ENCODE measurements around the gene HCFC1.
A peak's percentile ranks its signal among the peaks of the same experiment; 100 is the strongest.
"Not testable (repeated sequence)": the region's sequence is repeated elsewhere in the genome, so short reads cannot be mapped to it uniquely, and the experiment has no call there.

The HCFC1 gene

GRCh38 chrX:154006947-154007346 is 35.3 kb upstream of the HCFC1 start:
- no peak for DNase-seq

- DNase-seq: no peak
Observed at GRCh38 chrX:154004315-154004714, 32.7 kb upstream of the HCFC1 start.

- peak; percentile 24 for DNase-seq
Observed at GRCh38 chrX:154002215-154002719, 30.6 kb upstream of the HCFC1 start.

- DNase-seq: no peak
Observed at GRCh38 chrX:154000051-154000450, 28.4 kb upstream of the HCFC1 start.

GRCh38 chrX:153999359-154000037 is 27.9 kb upstream of the HCFC1 start:
- no peak for DNase-seq

- no peak for DNase-seq
Observed at GRCh38 chrX:153995504-153995903, 23.9 kb upstream of the HCFC1 start.

- not testable (repeated sequence) for DNase-seq
Observed at GRCh38 chrX:153994398-153994797, 22.8 kb upstream of the HCFC1 start.

- DNase-seq: no peak
Observed at GRCh38 chrX:153993978-153994377, 22.4 kb upstream of the HCFC1 start.

GRCh38 chrX:153993079-153993478 is 21.5 kb upstream of the HCFC1 start:
- no peak for DNase-seq

GRCh38 chrX:153992180-153992579 is 20.6 kb upstream of the HCFC1 start:
- DNase-seq: no peak

- no peak for DNase-seq
Observed at GRCh38 chrX:153991013-153991580, 19.5 kb upstream of the HCFC1 start.

GRCh38 chrX:153989973-153990655 is 18.5 kb upstream of the HCFC1 start:
- no peak for DNase-seq

GRCh38 chrX:153988493-153988892 is 16.9 kb upstream of the HCFC1 start:
- peak; percentile 27 for DNase-seq

GRCh38 chrX:153984351-153985178 is 12.9 kb upstream of the HCFC1 start:
- no peak for DNase-seq

- DNase-seq: no peak
Observed at GRCh38 chrX:153983321-153983801, 11.7 kb upstream of the HCFC1 start.

GRCh38 chrX:153981771-153982533 is 10.3 kb upstream of the HCFC1 start:
- DNase-seq: no peak

GRCh38 chrX:153981231-153981630 is 9.6 kb upstream of the HCFC1 start:
- DNase-seq: no peak

- DNase-seq: not testable (repeated sequence)
Observed at GRCh38 chrX:153980394-153980793, 8.8 kb upstream of the HCFC1 start.

GRCh38 chrX:153974726-153975286 is 3.2 kb upstream of the HCFC1 start:
- no peak for DNase-seq

- no peak for DNase-seq
Observed at GRCh38 chrX:153974003-153974725, 2.5 kb upstream of the HCFC1 start.

Data from kidney glomerular epithelial cell (primary cell).